GM19099 (cell line): Measurements from ENCODE around the gene CAMKK2.

Experiments
- POLR2A ChIP-seq: IDR thresholded peaks from 3 replicates; pipeline ENCODE4 v1.6.1; 2011; ENCODE audit warnings: low read depth; ENCODE audit not compliant: insufficient read length; ENCODE audit errors: extremely low read depth

Gene CAMKK2

DNA sequence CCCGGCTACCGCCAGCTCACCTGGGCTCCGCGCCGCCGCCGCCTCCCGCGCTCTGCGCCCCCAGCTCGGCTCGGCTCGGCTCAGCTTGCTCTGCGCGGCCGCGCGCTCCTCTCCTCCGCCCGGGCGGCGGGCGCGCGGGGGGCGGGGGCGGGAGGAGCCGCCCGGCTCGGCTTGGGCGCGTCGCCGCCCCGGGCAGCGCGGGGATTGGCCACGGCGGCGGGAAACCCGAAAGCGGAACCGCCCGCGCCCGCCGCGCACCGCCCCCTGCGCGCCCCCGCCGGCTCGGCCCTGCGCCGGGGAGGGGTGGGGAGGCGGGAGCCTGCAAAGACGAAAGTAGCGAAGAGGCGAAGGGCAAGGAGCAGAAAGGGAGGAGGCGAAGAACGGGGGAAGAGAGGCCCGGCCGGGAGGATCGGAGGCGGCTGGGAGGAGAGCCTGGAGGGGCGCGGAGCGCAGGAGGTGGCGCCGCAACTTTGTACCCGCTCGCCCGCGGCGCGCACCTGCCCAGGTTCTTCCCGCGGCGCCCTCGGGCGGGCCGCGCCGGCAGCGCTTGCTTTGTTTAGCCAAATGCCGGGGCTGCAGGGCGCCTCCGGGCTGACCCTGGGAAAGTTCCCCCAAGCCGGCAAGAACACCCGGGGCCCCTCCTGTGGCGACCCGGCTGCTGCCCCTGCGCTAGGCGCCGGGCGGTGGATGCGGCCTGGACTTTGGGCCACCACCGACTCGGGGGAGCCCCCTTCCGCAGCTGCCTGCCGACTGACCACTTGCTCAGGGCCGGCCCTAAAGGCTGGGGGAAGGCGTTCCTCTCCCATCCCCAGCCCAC is at the start of gene CAMKK2:
Gene CAMKK2 (minus strand): TSS at position 92 of the 817 bp plus-strand sequence. CDS start 22,183 bp downstream, outside the sequence.
- TF ChIP-seq POLR2A, result peak; percentile 76

DNA sequence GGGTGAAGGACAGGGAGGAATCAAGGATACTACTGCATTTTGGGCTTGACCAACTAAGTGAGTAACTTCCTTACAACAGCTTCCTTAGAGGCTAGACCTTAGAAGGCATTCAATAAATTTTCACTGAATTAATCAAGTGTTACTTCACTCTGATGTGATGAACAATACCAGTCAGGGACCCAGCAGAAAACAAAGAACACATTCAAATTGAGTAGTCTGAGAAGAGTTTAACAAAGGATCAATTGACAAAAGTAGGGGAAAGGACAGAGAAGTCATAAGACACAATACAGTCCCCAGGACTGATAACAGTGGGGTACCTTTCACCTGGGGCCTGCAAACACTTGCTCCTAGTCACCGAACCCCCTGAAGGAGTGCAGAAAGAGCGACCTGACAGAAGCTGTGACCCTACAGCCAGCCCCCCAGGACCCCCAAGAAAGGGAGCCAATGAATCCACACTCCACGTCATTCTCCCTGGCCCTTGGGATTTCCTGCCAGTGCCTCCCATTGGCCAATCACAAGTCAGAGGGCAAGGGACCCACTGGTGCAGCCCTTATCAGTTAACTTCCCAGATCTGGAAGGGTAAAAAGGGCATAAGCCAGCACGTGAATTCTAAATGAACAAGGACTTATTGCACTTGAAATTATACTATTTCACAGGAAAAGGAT is 48.8 kb upstream of the CAMKK2 start:
- no peak for TF ChIP-seq POLR2A

DNA sequence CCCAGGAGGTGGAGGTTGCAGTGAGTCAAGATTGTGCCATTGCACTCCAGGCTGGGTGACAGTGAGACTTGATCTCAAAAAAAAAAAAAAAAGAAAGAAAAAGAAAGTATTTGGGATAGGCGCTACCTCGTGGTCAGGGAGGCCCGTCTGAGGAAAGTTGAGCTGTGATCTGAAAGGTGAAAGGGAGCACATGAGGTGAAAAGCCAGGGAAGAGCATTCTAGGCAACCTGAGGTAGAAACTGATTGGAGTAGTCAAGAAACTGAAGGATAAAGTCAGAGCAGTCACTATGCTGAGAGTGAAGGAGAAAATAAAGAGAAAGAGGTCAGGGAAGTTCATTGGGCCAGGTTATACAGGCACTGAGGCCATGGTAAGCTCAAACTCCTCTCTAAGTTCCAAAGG is 48.0 kb upstream of the CAMKK2 start:
- no peak for TF ChIP-seq POLR2A

DNA sequence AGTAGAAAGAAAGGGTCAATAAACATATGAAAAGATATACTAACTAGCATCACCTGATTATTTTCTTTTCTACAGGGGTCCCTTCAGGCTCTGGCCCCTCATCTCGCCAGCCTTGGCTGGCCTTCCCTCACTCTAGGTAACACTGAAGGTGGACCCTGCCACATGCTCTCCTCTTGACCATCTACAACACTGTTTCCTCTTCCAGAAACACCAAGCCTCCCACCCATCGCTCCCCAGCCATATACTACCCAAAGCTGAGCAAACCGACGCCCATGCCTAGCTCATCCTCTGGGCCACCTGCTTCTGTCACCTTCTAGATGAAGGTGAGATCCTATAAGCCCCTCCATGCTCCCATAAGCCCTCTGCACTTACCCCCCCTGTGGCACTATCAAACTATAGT is 40.9 kb upstream of the CAMKK2 start:
- no peak for TF ChIP-seq POLR2A

DNA sequence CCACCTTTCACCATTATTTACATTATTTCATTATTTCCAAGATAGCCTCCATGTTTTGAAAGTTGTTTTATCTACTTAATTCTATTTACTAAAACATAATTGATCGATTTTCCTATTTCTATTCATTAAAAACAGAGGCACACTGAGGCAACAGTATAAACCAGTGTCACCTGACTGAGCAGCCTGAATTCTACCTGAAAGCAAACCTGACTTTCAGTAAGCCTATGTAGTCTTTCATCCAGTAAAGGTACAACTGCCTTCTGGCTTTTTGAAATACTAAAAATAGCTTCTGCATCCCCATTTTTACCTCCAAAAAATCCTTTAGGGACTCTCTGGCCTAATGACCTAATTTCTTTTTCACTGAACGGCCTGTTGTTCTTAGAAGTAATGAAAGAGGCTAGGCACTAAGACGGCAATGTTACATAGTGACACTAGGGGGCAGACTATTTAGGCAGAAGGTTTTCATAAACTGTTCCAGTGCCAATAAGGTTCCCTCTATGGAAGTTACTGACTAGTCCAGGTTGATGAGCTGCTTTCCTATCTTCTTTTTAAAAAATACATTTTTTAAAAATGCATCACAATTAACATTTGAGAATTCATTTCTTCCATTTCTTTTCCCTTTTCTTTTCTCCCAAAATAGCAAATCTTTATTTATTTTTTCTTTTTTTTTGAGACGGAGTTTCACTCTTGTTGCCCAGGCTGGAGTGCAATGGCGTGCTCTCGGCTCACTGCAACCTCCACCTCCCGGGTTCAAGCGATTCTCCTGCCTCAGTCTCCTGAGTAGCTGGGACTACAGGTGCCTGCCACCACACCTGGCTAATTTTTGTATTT is 38.2 kb upstream of the CAMKK2 start:
- TF ChIP-seq POLR2A, result no peak

DNA sequence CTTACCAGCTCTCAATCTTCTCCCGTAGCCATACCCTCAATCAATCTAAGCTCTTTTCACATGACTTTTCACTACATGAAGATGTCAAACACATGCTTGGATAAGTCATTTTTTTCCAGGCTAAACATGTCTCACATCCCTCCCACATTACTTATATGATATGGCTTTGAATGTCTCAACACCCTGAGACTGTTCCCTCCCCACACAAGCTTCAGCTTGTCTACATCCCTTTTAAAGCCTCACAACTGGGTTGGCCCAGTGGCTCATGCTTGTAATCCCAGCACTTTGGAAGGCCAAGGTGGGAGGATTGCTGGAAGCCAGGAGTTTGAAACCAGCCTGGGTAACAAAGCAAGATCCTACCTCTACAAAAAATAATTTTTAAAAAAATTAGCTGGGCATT is 37.2 kb upstream of the CAMKK2 start:
- no peak for TF ChIP-seq POLR2A

DNA sequence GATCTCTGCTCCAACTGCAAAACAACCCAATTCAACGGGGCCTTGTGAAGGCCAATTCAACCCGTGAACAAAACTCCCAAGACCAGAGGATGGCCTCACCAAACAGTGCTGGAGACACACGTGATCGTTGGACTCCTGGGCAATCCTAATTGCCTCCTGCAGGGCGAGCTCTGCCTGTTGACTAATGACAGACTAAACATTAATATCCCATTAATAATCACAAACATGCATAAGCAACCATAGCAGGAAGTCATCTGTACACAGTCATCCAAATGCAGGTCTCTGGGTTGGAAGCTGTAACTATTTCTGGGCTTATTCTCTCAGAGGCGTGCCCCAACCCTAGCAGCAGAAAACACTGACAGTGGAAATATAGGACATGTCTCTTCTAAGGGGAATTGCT is 34.7 kb upstream of the CAMKK2 start:
- no peak for TF ChIP-seq POLR2A

DNA sequence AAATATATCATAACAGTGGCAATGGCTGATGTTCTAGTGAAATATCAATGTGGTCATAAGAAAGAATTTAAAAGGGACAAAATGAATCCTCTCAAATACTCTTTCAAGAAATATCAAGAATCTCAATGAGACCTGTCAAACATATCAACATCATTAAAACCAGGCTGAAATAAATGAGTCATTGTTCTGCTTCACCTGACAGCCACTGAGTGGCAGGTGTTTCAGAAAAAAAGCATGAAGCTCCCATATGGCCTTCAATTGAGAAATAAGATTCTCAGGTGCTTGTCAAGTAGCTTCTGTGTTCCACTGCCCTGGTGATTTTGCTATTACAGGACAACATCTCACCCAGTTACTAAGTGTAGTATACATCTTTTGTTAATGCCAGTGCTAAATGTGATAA is 34.2 kb upstream of the CAMKK2 start:
- no peak for TF ChIP-seq POLR2A

DNA sequence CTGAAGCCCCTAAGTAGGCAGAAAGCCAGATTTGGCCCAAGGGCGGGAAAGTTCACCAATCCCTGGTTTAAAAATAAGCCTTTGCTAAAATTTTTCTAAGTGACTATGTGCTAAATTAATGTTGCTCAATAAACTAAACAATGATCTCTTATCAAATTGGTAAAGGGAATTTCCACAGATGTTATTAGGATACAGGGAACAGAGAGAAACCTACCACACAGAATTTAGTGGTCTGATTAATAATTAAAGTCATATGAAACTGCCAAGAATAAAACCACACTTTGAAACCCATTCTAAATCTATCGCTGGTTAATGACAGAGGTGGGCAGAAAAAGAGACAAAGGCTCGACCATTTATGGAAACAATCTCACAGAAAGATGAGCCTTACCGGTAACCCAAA is 33.7 kb upstream of the CAMKK2 start:
- TF ChIP-seq POLR2A, result no peak

DNA sequence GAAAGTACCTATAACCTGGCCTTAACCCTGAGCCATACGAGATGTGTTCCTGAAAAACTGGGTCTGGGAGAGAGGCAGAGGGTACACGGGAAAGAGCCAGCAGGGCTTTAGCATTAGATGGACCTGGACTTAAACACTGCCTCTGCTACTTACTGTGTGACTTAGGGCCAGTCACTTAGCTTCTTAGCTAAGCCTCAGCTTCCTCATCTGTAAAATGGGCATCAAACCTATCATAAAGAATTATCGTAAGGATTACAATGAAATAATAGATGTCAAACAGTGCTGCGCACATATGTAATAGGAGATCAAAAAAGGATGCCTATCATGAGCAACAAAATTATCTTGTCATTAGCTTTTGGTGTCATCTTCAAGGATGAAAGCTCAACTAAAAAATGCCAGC is 32.1 kb upstream of the CAMKK2 start:
- no peak for TF ChIP-seq POLR2A

DNA sequence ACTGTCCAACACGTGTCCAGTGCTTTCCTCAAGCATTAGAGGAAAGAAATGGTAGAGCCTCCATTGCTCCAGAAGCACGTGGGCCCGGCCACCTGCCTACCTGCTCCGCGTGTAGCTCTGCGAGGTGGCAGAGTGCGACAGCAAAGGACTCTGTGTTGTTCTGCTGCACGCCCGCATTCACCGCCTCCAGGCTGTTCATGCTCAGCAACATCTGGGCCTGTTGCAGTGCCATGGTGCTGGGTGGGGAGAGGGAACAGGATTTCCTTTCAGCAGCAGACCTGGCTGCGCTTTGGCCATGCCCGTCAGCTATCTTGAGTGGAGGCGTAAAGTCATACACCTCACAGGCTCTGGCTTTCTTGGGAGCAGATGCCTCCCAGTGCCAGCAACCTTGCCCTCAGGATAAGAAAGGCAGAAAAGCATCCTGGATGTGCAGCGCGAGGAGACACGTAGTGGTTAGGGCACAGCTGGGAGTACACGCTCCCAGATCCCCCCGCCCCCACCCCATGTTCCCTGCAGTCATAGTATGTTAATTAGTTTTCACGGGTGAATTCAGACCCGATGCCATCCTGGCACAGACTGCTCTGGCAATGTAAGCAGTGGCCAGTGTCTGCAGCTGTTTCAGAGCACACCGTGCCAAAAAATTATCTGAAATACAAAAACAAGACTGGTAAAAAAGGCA is 30.6 kb upstream of the CAMKK2 start:
- TF ChIP-seq POLR2A, result no peak

DNA sequence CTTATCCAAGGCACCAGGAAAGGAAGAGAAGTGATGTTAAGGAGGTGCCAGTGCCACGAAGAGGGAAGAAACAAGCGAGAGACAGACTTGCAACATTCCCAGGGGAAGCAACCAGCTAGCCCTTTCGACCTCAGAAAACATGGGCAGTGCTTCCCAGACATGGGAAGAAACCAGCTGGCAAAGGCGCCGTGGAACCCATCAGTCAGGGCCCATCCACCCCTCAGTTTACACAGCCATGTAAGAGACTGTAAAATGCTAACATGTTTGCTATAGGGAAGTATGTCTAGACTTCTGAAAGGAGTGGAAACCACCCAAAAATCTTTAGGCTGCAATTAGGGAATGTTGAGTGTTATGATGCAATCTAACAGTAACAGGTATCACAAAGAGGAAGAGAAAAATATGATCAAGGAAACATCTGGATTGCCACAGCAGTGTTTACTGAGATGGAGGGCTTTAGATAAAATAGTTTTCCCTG is 29.4 kb upstream of the CAMKK2 start:
- TF ChIP-seq POLR2A, result no peak

DNA sequence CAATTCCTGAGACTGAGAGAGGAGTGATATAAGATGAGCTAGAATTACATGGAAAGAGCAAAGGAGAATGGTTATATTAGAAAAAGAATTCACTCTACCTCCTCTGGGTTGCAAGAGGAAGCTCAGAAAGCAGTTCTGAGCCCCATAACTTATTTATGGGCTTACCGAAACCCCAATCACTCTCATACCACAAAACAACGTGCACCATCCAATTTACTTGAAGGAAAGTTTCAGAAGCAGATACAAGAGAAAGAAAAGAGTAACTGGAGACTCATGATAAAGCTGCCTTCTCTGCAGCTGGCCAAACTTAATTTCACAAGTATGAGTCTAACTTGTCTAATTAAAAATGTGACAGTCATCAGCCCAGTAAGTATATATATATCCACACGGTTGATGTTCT is 27.4 kb upstream of the CAMKK2 start:
- no peak for TF ChIP-seq POLR2A

DNA sequence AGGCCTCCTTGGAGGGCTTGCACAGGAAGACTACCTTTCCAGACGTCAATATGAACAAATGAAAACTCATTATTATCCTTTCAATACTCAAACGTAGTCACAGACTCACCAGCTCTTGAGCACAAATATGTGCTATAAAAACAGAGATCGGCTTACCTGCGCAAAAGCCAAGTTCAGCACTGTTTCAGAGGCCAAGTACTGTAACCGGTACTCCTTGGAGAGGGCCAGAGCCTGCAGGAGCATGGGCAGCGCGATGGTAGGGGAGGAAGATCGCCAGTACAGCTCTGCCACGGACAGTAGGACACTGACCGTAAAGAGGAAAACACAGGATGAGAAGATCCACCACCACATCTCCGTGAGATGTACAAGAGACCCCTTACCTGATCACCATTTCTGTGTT is 21.6 kb upstream of the CAMKK2 start:
- TF ChIP-seq POLR2A, result no peak

DNA sequence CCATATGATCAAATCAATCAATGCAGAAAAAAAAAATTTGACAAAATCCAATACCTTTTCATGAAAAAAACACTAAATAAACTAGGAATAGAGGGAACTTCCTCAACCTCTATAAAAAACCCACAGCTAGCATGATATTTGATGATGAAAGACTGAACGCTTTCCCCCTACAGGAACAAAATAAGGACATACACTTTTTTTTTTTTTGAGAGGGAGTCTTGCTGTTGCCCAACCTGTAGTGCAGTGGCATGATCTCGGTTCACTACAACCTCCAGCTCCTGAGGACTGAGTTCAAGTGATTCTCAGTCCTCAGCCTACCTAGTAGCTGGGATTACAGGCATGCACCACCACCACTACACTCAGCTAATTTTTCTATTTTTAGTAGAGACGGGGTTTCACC is 17.9 kb upstream of the CAMKK2 start:
- TF ChIP-seq POLR2A, result no peak
